Cerebellar cortex (tissue), 1 donor: ENCODE data around the gene RABEPK.
A peak's percentile ranks its signal among the peaks of the same experiment; 100 is the strongest.
"Not testable (repeated sequence)": the region's sequence is repeated elsewhere in the genome, so short reads cannot be mapped to it uniquely, and the experiment has no call there.

Source experiments
- DNase-seq: peaks from one replicate; pipeline ENCODE4 v3.0.0-alpha.2; 2015; ENCODE audit warnings: low spot score

RABEPK gene

GRCh38 chr9:125194466-125194865 is 5.9 kb upstream of the RABEPK start:
- not testable (repeated sequence) for DNase-seq

DNA sequence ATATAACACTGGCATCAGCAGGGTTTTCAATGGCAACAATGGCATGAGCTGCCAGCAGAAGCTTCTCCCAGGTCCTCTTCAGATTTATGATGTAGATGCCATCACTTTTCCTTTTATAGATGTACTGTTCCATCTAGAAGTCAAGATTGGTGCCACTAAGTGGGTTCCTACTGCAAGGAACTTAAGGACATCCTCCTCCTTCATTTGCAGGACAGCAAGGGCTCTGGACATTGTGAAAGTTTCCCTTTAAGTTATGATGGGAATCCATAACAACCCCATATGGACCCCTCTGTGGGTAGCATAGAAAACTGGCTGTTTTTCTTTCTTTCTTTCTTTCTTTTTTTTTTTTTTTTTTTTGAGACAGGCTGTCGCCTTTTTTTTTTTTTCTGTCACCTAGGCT is 4.8 kb upstream of the RABEPK start:
- not testable (repeated sequence) for DNase-seq

DNA sequence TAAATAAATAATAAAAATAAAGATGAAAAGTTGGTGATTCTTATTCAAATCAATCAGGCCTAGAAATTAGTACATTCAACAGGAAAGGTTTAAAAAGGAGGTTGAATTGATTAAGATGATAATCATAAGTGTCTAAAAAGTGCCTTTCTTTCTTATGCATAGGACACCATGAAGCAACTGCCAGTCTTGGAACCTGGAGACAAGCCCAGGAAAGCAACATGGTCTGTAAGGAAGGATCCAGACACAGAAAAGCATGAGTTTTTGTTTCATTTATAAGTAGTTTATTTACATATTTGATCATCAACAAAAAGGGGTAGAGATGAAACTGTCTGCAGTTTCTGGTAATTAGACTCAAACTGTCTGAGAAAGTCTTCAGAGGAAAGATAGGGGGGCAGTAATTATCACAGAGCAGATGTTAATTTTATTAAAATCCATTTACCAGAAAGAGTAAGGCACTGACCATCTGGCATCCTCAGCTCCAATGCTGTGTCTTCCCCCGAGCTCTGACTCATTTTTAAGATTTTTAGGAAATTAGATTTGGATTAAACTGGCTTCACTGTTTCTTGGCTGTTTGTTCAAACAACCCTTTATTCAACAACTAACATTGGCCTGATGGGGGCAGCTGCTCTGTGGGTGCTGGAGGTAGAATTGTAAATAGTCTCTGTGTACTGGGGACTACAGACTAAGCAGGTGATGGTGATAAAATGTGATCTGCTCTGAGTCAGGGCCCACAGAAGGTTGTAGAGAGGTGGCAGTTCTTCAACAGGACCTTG is 2.7 kb downstream of the RABEPK start:
- DNase-seq = no peak

GRCh38 chr9:125204477-125204876 is 4.1 kb downstream of the RABEPK start:
- DNase-seq = no peak

- no peak for DNase-seq
Observed at GRCh38 chr9:125214186-125214585, 13.8 kb downstream of the RABEPK start.

- DNase-seq = no peak
Observed at GRCh38 chr9:125218621-125219020, 18.3 kb downstream of the RABEPK start.

- not testable (repeated sequence) for DNase-seq
Observed at GRCh38 chr9:125224858-125225257, 24.5 kb downstream of the RABEPK start.

- DNase-seq = no peak
Observed at GRCh38 chr9:125227761-125228160, 27.4 kb downstream of the RABEPK start.

DNA sequence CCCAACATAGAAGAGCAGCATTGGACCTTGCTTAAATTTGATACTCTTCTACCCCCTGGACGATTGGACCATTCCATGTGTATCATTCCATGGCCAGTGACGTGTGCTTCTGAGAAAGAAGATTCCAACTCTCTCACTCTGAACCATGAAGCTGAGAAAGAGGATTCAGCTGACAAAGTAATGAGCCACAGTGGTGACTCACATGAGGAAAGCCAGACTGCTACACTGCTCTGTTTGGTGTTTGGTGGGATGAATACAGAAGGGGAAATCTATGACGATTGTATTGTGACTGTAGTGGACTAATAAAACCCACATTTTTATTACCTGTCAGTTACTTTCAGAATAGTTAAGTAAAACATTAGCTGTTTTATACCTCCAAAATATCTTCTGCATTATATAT is 33.3 kb downstream of the RABEPK start:
- peak; percentile 45 for DNase-seq

DNA sequence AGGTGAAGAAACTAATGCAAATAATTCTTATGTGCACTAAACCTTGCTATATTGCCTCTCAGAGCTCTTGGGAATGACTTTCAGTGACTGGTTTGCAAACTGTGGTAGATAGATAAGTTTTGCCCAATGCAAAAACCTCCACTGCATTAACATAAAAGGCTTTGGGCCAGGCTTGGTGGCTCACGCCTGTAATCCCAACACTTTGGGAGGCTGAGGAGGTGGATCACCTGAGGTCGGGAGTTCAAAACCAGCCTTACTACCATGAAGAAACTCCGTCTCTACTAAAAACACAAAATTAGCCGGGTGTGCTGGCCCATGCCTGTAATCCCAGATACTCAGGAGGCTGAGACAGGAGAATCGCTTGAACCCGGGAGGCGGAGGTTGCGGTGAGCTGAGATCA is 33.8 kb downstream of the RABEPK start:
- DNase-seq = peak; percentile 22

DNA sequence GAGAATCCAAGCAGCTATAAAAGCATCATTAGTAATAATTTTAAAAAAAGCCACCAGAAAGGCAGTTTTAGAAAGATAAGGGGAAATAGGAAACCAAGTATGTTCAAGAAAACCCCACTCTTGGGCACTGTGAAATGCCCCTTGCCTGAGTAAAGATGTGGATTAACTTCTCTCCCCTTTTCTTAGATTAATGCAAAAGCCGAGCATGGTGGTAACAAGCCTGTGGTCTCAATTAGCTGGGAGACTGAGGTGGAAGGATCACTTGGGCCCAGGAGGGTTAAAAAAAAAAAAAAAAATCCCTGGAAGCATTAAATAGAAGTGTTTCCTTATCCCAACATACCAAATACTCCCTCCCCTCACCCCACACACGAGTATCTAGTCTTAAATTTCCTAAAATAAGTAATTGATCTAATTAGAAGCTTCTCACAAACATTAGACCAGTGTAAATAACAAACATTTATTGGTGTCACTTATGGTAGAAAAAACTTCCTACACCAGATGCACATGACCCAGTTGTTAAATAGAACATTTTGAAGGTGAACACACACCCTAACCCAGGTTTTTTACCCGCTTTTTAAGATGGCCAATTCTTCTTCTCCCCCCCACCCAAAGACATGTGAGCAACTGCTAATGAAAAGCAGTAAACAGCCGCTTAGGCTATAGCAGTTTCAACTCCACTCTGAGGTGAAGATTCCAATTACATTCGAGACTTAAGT is 35.6 kb downstream of the RABEPK start:
- DNase-seq = peak; percentile 11

DNA sequence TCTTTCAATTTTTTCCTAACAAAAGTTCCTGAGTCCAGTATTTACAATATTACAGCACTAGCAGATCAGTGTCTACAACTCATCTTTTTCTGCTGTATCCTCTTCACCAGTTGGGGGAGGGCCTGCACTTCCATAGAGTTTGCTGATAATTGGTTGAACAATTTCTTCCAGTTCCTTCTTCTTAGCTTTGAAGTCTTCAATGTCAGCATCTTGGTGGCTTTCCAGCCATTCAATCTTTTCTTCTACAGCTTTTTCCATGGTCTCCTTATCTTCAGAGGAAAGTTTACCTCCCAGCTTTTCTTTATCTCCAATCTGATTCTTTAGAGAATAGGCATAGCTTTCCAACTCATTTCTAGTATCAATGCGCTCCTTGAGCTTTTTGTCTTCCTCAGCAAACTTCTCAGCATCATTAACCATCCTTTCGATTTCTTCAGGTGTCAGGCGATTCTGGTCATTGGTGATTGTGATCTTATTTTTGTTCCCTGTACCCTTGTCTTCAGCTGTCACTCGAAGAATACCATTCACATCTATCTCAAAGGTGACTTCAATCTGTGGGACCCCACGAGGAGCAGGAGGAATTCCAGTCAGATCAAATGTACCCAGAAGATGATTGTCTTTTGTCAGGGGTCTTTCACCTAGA is 36.3 kb downstream of the RABEPK start:
- DNase-seq = not testable (repeated sequence)

DNA sequence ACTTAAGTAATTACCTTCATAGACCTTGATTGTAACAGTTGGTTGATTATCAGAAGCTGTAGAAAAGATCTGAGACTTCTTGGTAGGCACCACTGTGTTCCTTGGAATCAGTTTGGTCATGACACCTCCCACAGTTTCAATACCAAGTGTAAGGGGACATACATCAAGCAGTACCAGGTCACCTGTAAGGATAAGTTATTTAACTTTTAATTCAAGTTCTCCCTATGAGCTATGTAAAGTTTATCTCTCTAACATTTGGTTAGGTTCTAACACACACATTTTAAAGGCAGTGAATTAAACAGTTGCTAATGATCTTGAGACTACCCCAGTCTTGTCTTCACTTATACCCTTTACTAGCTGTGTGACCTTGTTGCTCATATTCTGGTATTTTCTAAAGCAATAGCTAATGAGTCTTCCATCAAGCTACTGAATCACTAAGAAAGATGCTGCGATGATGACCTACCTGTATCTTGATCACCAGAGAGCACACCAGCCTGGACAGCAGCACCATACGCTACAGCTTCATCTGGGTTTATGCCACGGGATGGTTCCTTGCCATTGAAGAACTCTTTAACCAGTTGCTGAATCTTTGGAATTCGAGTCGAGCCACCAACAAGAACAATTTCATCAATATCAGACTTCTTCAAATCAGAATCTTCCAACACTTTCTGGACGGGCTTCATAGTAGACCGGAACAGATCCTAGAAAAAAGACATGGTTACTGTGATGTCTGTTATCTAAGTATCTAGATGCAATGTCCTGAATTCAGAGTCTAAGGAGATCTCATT is 38.0 kb downstream of the RABEPK start:
- no peak for DNase-seq

- DNase-seq = no peak
Observed at GRCh38 chr9:125238915-125239446, 38.6 kb downstream of the RABEPK start.

DNA sequence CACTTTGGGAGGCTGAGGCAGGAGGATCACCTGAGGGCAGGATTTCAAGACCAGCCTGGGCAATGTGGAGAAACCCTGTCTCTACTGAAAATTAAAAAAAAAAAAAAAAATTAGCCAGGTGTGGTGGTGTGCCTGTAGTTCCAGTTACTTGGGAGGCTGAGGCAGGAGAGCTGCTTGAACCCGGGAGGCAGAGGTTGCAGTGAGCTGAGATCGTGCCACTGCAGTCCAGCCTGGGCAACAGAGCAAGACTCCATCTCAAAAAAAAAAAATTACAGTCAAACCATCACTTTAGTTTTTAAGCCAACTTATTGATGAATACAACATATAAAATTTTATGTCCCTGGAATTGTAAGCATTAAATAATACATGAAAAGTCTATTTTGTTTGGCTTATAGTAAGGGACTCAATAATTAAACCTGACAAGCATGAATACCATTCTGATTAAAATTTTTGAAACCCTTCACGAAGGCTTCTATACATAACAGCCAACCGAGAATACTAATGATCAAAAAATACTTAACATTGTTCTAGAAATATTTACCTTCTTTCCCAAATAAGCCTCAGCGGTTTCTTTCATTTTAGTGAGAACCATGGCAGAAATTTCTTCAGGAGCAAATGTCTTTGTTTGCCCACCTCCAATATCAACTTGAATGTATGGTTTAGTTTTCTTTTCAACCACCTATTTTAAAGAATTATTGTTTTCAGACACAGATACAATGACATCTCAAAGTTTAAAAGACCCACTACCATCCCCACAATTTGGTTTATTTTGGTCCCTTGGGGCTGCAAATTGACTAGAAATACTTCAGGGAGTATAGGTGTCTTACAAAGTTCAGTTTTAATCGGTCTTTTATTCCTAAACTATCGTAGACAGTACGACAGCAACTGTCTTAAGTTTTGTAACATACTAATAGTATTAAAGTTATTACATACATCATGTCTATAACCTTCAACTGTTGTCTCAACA is 39.6 kb downstream of the RABEPK start:
- no peak for DNase-seq

DNA sequence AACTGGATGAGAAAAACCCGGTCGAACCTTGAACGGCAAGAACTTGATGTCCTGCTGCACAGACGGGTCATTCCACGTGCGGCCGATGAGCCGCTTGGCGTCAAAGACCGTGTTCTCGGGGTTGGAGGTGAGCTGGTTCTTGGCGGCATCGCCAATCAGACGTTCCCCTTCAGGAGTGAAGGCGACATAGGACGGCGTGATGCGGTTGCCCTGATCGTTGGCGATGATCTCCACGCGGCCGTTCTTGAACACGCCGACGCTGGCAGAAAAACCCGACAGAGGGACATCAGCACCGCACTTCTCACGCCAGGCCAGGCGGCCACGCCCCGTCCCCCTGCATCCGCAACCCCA is 40.3 kb downstream of the RABEPK start:
- no peak for DNase-seq

GRCh38 chr9:125241000-125241862 is 40.9 kb downstream of the RABEPK start, which contains the start of gene HSPA5:
TSS of gene HSPA5 (minus strand) at chr9:125241343. CDS start at chr9:125241126, 217 bp downstream.
- DNase-seq = peak; percentile 100

DNA sequence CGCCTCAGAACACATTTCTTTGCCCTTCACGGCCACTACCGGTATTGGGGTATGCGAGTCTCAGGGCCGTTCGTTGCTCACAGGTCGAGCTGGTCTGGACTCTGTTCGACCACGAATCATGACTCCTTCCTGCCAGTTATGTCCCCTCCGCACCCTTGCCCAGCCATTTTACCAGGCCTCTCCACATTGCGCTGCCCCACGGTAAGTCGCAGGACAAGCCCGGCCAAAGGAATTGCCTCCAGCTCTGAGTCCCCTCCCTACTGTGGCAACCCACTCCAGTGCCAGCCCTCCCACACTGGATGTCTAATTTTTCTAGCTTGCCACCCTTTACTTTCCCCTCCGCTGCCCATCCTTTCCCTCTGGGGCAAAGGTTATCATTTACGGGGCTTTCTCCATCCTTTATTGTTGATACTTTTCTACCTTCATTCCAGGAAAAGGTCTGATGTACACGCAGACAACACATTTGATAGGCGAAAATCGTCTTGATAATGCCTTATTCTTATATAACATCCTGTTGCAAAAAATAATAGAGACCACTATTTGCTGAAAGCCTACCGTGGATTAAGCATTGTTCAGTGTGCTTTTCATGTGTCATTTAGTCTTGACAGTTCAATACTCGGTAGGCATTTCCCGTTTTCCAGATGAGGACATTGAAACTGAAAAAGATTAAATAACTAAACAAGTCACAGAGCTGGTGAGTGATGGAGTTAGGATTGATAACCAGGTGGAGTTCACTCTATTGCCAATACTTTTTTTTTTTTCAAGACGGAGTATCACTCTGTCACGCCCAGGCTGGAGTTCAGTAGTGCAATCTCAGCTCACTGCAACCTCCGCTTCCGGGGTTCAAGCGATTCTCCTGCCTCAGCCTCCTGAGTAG is 41.8 kb downstream of the RABEPK start:
- DNase-seq = no peak

DNA sequence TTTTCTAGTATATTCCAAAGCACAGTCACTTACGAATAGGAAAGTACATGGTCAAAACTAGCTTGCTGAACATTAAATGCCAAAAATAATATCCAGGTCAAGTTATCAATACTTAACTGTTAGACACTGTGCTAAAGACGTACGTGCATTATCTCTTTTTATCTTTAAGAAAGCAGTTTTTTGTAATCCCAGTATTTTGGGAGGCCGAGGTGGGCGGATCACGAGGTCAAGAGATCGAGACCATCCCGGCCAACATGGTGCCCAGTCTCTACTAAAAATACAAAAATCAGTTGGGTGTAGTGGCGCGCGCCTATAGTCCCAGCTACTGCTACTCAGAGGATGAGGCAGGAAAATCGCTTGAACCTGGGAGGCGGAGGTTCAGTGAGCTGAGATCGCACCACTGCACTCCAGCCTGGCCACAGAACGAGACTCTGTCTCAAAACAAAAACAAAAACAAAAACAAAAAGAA is 43.5 kb downstream of the RABEPK start:
- no peak for DNase-seq
